PC-9 (cell line): ENCODE measurements around the gene EXOC1. TPM values are rescaled to one million over a fixed set of nuclear protein-coding genes. Genes with fewer than 3 reads are reported as not detected.

Experiments used
- BruUV-seq: library from RNA; stranded (reverse); fragments of 400-500 nt; replicated peaks from 2 replicates; lab custom pipeline; 2021; lab: Mats Ljungman, UMichigan
- CTCF ChIA-PET: fragments of 300-600 bp; sonication (Branson Sonifier 250); formaldehyde crosslinking; loops from one replicate; lab custom pipeline; 2022; ENCODE audit warnings: antibody characterized with exemption; lab: Charles Lee
- POLR2A ChIA-PET: fragments of 300-600 bp; sonication (Branson Sonifier 250); formaldehyde crosslinking; loops from one replicate; lab custom pipeline; 2022; ENCODE audit warnings: antibody characterized with exemption; ENCODE audit not compliant: unreplicated experiment; lab: Charles Lee
- DNase-seq, 2 experiments: peaks; one replicate each; pipeline versions ENCODE4 v3.0.0 to v3.0.0-alpha.2; 2015 to 2022; ENCODE audit warnings: mixed read lengths in 1 of 2
- H2AFZ ChIP-seq: fragments of 200-600 bp; sonication (generic); 2 replicates; pipeline ENCODE4 v1.8.1; 2017; ENCODE audit warnings: antibody characterized with exemption
- H3F3A ChIP-seq: fragments of 200-600 bp; sonication (generic); 2 replicates; pipeline ENCODE4 v1.8.1; 2017; ENCODE audit warnings: antibody characterized with exemption, mild to moderate bottlenecking, low read depth; ENCODE audit not compliant: insufficient read depth
- H3K27ac ChIP-seq: fragments of 200-600 bp; sonication (generic); 2 replicates; pipeline ENCODE4 v1.6.1; 2016; ENCODE audit warnings: mixed run types
- H3K27me3 ChIP-seq: fragments of 200-600 bp; sonication (generic); 2 replicates; pipeline ENCODE4 v1.6.1; 2016; ENCODE audit warnings: low read depth, mixed run types; ENCODE audit not compliant: insufficient read depth
- H3K36me3 ChIP-seq: fragments of 200-600 bp; sonication (generic); 2 replicates; pipeline ENCODE4 v1.6.1; 2016; ENCODE audit warnings: low read depth, mixed run types
- H3K4me1 ChIP-seq: fragments of 200-600 bp; sonication (generic); replicated peaks from 2 replicates; pipeline ENCODE4 v1.6.1; 2016; ENCODE audit warnings: mixed run types; ENCODE audit not compliant: insufficient read depth
- H3K4me2 ChIP-seq: fragments of 200-600 bp; sonication (generic); 2 replicates; pipeline ENCODE4 v1.6.1; 2017; ENCODE audit warnings: mixed run types
- H3K4me3 ChIP-seq: fragments of 200-600 bp; sonication (generic); 2 replicates; pipeline ENCODE4 v1.6.1; 2016; ENCODE audit warnings: mixed run types
- H3K79me2 ChIP-seq: fragments of 200-600 bp; sonication (generic); 2 replicates; pipeline ENCODE4 v1.6.1; 2017; ENCODE audit warnings: low read depth, mixed run types
- H3K9me2 ChIP-seq: fragments of 200-600 bp; sonication (generic); 2 replicates; pipeline ENCODE4 v1.8.1; 2017; ENCODE audit warnings: mild to moderate bottlenecking; ENCODE audit not compliant: insufficient read depth
- H3K9me3 ChIP-seq: fragments of 200-600 bp; sonication (generic); 2 replicates; pipeline ENCODE4 v1.8.1; 2016; ENCODE audit warnings: low read depth; ENCODE audit not compliant: insufficient read depth
- H4K20me1 ChIP-seq: fragments of 200-600 bp; sonication (generic); 2 replicates; pipeline ENCODE4 v1.8.1; 2017; ENCODE audit not compliant: insufficient read depth
- EZH2 ChIP-seq: fragments of 200-600 bp; sonication (generic); IDR thresholded peaks from 2 replicates; pipeline ENCODE4 v1.8.0; 2017; ENCODE audit warnings: antibody characterized with exemption, low read depth
- intact Hi-C: fragments of 100-400 bp; cut with micrococcal nuclease; formaldehyde crosslinking; loops from one replicate; pipeline ENCODE4 v1.10.0; 2022; ENCODE audit not compliant: unreplicated experiment
- total RNA-seq: library from RNA; stranded (reverse); gene quantifications from 2 replicates; pipeline ENCODE4 v1.2.3, GENCODE V29; 2021
- TF ChIP-seq, protein P1 (sequence below): fragments of 200-600 bp; sonication (generic); conservative IDR thresholded peaks from 2 replicates; pipeline ENCODE4 v1.6.1; 2017; ENCODE audit warnings: mixed run types, antibody characterized with exemption, mild to moderate bottlenecking, moderate library complexity

Gene EXOC1
- total RNA-seq, 1 experiment from 2014 or later = 27.1 TPM

DNA sequence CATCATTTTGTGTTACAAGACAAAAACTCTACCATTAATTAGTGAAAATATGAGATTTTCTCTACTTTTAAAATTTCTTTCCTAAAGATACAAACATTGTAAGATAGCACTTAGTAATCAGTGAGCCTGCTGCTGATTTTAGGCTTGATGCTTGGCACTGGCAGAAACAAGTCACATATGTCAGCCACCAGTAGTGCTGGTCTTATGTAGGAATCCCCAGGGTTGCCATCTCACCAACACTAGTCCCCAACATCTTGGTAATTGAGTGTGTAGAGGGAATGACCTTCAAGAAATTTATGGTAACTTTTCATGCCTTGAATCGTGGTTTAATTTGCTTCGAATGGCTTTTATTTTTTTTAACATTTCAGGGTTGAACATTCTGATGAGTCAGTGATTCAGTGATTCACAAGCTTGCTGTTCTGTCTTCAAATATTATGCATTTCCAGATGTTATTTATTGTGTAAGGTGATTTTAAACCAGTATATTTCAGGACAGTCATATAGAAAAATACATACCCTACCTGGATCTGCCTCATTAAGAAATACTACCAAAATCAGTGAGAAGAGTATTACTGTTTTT is 11.9 kb downstream of the EXOC1 start:
- H3K36me3 ChIP-seq = peaks cover 12% of the 10 kb centered on the region
- H3K9me2 ChIP-seq = no peaks in the 10 kb centered on the region
- peak overlapping the region; percentile 76 for H3K27ac ChIP-seq
- POLR2A ChIA-PET = no interaction called here
- no peak overlapping the region for H2AFZ ChIP-seq
- no peak for DNase-seq
- no peaks in the 10 kb centered on the region for H3K79me2 ChIP-seq
- H4K20me1 ChIP-seq = no peaks in the 10 kb centered on the region
- H3K4me1 ChIP-seq = peaks cover 27% of the 10 kb centered on the region
- no peaks in the 10 kb centered on the region for H3K27me3 ChIP-seq
- H3K9me3 ChIP-seq = no peaks in the 10 kb centered on the region
- peak overlapping the region; percentile 62; the same call in 1 of the 2 replicates for H3K4me2 ChIP-seq
- BruUV-seq = no TSS peak
- H3F3A ChIP-seq = peaks cover 19% of the 10 kb centered on the region
- intact Hi-C loops = loop anchor here (5.0 to 10.0 kb wide), 4 partner anchors 228 to 891 kb away; partner anchors contain the start of gene NMU
- TF ChIP-seq, protein P1, sequence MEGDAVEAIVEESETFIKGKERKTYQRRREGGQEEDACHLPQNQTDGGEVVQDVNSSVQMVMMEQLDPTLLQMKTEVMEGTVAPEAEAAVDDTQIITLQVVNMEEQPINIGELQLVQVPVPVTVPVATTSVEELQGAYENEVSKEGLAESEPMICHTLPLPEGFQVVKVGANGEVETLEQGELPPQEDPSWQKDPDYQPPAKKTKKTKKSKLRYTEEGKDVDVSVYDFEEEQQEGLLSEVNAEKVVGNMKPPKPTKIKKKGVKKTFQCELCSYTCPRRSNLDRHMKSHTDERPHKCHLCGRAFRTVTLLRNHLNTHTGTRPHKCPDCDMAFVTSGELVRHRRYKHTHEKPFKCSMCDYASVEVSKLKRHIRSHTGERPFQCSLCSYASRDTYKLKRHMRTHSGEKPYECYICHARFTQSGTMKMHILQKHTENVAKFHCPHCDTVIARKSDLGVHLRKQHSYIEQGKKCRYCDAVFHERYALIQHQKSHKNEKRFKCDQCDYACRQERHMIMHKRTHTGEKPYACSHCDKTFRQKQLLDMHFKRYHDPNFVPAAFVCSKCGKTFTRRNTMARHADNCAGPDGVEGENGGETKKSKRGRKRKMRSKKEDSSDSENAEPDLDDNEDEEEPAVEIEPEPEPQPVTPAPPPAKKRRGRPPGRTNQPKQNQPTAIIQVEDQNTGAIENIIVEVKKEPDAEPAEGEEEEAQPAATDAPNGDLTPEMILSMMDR = no peak
- no peak for TF ChIP-seq EZH2
- H3K4me3 ChIP-seq = no peak overlapping the region
- CTCF ChIA-PET = no interaction called here

DNA sequence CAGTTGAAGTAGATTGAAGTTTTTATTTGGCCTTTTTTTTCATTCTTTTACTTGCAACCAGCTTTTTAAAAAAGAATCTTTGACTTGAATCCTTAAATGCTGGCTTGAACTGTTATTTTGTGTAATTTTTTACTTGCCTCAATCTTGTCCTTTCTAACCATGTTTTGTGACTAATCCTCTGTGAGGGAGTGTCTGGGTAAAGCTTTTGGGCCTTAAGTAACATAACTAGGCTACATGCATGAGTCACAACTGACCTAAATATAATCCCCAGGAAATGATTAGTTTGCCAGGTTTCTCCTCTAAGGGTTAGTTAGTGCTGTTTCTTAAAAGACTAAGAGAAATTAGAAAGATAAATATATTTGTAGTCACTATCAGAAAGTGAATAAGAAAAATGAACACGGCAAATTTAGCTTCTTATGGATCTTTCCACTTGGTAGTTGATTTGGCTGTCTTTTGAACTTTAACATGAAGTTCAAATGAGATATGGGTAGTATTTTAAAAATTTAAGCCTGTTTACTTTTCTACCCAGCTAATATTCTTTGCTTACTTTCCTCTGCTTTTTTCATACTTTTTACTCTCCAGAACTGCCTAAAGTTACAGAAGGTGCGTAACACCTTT is 13.0 kb downstream of the EXOC1 start:
- no peaks in the 10 kb centered on the region for H3K9me2 ChIP-seq
- no TSS peak for BruUV-seq
- H4K20me1 ChIP-seq = no peaks in the 10 kb centered on the region
- H3K4me1 ChIP-seq = peaks cover 27% of the 10 kb centered on the region
- DNase-seq = peak in 1 of 2 experiments; percentile 82
- H2AFZ ChIP-seq = no peak overlapping the region
- H3K36me3 ChIP-seq = peaks cover 12% of the 10 kb centered on the region
- no peak for TF ChIP-seq EZH2
- TF ChIP-seq, protein P1 = no peak
- peak overlapping the region; percentile 76 for H3K27ac ChIP-seq
- intact Hi-C loops = loop anchor here (2.0 to 10.0 kb wide), 5 partner anchors 130 to 892 kb away; partner anchors contain the start of gene NMU
- CTCF ChIA-PET = no interaction called here
- no peaks in the 10 kb centered on the region for H3K9me3 ChIP-seq
- no peaks in the 10 kb centered on the region for H3K27me3 ChIP-seq
- peak overlapping the region; percentile 62 for H3K4me2 ChIP-seq
- no peak overlapping the region for H3K4me3 ChIP-seq
- H3K79me2 ChIP-seq = no peaks in the 10 kb centered on the region
- POLR2A ChIA-PET = interaction anchor here (0.6 kb wide), 1 partner anchor 11 kb away, joined by 6 read pairs; no protein-coding TSS in a partner anchor
- H3F3A ChIP-seq = peaks cover 19% of the 10 kb centered on the region

DNA sequence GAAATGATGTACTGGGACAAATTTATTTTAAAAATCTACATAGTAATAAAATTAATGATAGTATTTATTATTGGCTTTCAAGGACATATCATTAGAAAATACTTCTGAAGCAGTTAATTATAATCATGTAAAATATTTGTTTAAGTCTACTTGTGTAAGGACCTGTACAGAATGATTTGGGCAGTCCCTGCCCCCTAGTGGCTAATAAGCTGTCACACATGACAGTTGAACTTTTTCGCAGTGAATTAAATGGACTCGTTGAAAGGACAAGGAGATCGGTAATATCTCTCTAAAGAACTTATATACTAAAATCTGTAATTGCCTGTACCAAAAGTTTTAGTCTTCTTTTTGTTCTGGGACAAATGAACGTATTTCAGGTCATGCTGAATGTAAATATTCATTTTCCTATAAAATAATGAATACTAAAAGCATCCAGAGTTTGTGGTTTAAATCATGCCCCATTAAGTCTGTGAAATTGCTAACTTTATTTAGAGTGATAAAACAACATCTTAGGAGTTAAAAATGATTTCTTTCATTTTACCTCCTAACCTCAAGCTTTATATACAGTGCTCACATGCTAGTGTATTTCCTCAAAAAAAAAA is 13.6 kb downstream of the EXOC1 start:
- Histone ChIP-seq H4K20me1 (no peaks in the 10 kb centered on the region), H3K27me3 (no peaks in the 10 kb centered on the region), H3K4me1 (peaks cover 27% of the 10 kb centered on the region), H3K9me3 (no peaks in the 10 kb centered on the region), H3K4me3 (no peak overlapping the region), H3K36me3 (peaks cover 12% of the 10 kb centered on the region), H3K79me2 (no peaks in the 10 kb centered on the region), H3K4me2 (peak overlapping the region; percentile 62), H3K27ac (peak overlapping the region; percentile 76), H2AFZ (no peak overlapping the region), H3K9me2 (no peaks in the 10 kb centered on the region), H3F3A (peaks cover 19% of the 10 kb centered on the region)
- intact Hi-C loops = loop anchor here (2.0 to 10.0 kb wide), 5 partner anchors 130 to 892 kb away; partner anchors contain the start of gene NMU
- ChIA-PET CTCF (interaction anchor here (0.7 kb wide), 1 partner anchor 112 kb away, joined by 5 read pairs; no protein-coding TSS in a partner anchor), POLR2A (no interaction called here)
- no peak for TF ChIP-seq EZH2
- TF ChIP-seq, protein P1 = peak; percentile 80
- peak in 1 of 2 experiments; percentile 59 for DNase-seq
- BruUV-seq = no TSS peak
